NCI-H146 treated with DMSO at 0.1 percent for 48 hours (cell line): ENCODE measurements around the gene NUP214.
"Not testable (repeated sequence)": the region's sequence is repeated elsewhere in the genome, so short reads cannot be mapped to it uniquely, and the experiment has no call there.

ENCODE experiments used
- DNase-seq: peaks from one replicate; lab custom pipeline; 2025; ENCODE audit not compliant: unreplicated experiment; lab: John Stamatoyannopoulos, UW

The NUP214 gene

DNA sequence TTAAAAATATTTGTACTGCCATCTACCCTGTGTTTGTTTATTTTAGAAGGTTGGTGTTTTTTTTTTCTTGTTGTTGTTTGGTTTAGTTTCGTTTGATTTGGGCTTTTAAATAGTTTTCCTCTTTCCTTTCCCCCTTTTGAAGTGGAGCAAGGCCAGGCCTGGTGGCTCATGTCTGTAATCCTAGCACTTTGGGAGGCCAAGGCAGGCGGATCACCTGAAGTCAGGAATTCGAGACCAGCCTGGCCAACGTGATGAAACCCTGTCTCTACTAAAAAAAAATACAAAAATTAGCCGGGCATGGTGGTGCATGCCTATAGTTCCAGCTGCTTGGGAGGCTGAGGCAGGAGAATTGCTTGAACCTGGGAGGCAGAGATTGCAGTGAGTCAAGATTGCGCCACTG is 65.6 kb downstream of the NUP214 start:
- DNase-seq = not testable (repeated sequence)

DNA sequence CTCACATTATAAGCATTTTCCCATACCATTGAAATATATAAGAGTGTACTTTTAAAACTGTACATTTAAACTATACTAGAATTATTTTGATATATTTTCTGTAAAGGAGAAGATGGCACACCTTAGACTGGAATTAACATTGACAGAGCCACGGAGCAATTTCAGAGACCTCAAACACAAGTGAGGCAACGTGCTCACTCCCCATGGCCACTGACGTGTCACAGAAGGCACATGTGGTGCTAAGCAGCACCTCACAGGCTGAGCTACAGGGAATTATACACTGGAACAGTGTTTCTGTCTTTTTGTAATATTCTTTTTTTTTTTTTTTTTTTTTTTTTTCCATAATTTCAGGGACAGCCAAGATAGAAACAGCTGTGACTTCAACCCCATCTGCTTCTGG is 66.5 kb downstream of the NUP214 start:
- DNase-seq = no peak

DNA sequence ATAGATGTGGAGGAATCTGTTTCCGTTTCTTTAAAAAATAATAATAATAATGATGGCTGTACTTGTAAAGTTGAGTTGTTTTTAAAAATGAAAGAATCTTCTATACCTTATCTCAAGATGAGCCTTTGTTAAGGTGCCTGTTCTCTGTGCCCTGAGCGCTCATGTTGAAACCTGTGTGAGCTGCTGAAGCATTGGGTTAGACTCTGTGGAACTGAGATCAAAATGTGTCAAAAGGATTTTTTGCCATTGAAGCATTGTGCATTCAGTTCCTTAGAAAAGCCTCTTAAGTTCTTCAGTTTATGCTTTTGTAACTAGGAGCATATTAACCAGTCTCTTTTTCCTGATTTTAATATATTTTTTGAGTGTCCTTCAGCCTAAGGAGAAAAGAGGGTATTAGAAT is 67.7 kb downstream of the NUP214 start:
- no peak for DNase-seq

DNA sequence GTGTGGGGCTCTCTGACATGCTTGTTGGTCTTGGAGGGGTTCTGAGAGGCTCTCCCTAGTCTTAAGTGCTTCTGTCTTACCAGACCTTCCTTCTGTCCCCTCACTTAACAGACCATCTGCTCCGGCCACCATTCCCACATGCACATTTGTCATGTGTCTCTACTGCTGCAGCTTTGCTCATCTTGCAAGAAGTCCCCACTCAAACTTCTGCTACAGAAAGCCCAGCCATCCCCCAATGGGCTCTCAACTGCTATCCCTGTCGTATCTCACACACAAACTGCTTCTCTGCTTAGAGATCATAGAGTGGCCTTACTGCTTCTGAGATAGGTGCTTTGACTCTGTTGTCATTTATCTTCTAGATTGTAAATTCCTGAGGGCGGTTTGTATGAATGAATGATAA is 69.4 kb downstream of the NUP214 start:
- no peak for DNase-seq

DNA sequence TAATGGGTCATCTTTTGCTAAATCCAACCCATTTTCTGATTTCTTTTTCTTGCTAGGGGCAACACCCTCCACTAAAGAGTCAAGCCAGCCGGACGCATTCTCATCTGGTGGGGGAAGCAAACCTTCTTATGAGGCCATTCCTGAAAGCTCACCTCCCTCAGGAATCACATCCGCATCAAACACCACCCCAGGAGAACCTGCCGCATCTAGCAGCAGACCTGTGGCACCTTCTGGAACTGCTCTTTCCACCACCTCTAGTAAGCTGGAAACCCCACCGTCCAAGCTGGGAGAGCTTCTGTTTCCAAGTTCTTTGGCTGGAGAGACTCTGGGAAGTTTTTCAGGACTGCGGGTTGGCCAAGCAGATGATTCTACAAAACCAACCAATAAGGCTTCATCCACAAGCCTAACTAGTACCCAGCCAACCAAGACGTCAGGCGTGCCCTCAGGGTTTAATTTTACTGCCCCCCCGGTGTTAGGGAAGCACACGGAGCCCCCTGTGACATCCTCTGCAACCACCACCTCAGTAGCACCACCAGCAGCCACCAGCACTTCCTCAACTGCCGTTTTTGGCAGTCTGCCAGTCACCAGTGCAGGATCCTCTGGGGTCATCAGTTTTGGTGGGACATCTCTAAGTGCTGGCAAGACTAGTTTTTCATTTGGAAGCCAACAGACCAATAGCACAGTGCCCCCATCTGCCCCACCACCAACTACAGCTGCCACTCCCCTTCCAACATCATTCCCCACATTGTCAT is 72.0 kb downstream of the NUP214 start:
- no peak for DNase-seq

DNA sequence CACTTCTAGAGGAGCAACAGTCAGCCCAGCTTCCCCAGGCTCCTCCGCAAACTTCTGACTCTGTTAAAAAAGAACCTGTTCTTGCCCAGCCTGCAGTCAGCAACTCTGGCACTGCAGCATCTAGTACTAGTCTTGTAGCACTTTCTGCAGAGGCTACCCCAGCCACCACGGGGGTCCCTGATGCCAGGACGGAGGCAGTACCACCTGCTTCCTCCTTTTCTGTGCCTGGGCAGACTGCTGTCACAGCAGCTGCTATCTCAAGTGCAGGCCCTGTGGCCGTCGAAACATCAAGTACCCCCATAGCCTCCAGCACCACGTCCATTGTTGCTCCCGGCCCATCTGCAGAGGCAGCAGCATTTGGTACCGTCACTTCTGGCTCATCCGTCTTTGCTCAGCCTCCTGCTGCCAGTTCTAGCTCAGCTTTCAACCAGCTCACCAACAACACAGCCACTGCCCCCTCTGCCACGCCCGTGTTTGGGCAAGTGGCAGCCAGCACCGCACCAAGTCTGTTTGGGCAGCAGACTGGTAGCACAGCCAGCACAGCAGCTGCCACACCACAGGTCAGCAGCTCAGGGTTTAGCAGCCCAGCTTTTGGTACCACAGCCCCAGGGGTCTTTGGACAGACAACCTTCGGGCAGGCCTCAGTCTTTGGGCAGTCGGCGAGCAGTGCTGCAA is 72.8 kb downstream of the NUP214 start:
- DNase-seq = no peak

DNA sequence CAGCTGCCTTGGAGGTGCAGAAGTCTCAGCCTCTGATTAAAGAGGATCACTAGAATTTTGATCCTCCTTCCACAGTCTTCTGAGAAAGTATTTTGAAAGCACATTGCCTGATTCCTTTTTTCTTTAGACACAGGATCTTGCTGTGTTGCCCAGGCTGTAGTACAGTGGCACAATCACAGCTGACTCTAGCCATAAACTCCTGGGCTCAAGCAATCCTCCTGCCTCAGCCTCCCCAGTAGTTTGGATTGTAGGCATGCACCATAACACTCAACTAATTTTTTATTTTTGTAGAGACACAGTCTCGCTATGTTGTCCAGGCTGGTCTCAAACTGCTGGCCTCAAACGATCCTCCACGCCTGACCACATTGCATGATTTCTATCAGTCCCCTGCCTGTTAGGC is 76.5 kb downstream of the NUP214 start:
- no peak for DNase-seq

DNA sequence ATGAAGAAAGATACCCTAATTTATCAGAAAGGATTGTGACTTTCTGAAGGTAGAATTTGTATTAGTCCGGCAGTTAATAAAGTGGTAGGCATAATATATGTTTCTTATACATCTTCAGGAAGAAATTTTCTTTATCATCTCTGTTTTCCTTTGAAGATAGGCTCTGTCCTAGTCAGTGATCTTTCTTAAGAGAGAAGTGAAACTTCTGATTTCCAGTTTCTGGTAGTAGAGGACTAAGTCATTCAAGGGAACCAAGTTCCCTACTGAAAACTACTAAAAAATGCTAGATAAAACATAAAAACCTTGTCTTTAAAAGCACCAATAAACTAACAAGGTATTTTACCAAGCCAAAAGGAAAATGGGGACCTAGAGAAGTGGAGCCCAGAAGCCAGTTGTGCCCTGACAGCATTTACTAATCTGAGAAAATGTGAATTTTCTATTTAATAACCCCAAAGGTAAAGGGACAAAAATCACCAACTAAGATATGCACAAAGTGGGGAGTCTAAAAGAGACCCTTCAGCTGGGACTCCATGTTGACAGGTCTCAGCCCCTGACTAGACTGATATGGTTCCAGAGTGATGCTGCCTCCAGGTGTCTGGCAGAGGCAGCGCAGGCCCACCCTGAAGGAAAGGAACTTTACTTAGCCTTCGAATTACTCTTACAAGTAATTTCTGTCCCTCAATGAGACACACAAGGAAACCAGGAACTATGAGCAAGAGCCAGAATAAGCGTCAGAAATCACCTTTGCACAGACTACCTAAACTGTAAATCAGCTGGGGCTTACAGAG is 78.2 kb downstream of the NUP214 start:
- no peak for DNase-seq

DNA sequence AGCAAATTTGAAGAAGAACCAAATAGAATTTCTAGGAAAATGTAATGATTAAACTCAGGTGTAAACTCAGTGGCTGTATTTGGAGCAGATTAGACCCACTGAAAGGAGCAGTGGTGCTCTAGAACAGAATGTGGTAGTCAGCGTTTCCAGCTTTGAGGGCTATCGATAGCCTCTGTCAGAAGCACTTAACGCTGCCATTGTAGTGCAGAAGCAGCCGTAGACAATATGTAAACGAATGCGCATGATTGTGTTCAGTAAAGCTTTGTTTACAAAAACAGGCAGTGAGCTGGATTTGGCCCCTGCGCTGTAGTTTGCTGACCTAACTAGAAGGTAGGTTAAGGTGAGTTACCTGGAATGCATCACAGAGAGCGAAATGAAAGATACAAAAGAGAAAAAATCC is 78.9 kb downstream of the NUP214 start:
- DNase-seq = no peak

DNA sequence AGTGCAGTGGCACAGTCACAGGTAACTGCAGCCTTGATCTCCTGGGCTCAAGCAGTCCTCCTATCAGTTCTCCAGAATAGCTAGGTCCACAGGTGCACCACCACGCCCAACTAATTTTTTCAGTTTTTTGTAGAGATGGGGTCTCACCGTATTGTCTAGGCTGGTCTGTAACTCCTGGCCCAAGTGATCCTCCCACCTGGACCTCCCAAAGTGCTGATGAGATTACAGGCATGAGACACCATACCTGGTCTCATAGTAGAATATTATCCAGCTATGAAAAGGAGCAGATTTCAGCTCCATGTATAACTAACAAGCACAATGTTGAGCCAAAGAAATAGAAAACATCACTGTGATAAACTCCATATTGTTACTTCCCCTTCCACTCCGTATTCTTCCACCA is 81.1 kb downstream of the NUP214 start:
- DNase-seq = no peak

DNA sequence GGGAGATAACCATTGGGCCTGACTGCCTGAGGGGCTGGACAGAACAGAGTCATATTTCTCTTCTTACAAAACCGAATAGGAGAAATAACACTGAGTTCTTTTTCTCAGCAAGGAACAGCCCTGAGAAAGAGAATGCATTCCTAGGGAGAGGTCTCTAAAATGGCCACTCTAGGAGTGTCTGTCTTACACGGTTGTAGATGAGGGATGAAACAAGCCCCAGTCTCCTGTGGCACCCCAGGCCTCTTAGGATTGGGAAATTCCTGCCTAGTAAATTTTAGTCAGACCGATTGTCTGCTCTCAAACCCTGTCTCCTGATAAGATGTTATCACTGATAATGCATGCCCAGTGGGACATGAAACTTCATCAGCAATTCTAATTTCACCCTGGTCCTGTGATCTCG is 86.5 kb downstream of the NUP214 start:
- not testable (repeated sequence) for DNase-seq

DNA sequence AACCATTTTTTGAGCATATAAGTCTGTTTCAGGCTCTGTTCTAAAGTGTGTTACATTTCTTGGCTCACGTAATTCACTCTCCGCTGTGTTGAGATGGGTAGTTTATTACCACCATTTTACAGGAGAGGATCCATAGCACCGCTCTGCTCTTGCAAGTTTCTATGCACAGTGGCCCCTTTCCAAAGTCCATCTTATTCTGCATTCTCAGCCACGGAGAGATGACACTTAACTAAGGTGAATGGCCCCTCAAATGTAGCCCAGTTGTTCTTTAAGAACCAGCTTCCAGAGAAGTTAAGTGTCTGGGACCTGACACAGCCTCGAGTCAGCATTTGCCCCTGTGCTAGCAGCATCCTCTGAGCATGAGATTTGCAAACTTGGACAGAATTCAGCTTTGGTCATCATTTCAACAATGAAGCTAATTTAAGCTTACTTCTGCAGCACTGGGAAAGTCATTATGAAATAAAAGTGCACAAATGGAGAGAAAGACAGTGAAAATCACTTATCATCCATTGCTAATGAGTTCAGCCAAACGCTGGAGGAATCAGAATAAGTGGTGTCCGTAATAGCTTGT is 89.0 kb downstream of the NUP214 start:
- DNase-seq = no peak

DNA sequence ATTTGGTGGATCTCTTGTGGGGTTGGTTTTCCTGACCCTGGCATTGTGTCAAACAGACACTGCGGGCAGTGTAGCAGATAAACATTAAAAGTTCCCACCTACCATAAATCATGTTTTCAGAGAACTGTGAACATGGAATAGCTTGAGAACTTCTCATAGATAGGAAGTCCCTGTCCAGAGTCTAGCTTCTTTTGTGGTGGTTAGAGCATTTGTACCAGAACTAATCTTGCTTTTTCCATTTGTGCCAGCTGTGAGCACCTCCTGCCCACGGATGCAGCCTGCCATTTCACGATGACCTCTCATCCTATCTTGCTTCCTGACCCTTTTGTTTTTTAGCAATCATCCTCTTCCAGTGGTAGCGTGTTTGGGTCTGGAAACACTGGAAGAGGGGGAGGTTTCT is 89.5 kb downstream of the NUP214 start:
- DNase-seq = no peak

DNA sequence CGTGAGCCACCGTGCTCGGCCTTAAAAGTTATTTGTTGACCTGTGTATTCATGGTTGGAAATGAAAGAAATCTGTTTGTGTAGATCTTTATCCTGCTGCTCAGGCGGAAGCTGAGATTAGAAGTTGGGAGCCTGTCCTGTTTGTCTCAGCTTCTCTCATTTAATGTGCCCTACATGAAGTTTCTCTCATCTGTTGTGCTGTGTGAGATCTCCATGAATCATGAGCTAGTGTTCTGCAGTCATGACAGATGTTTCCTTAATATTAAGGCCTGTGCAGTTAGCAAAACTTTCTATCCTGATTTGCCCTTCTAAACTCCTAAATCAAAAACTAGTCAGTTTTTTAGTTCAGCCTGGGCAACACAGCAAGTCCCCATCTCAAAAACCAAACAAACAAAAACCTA is 91.4 kb downstream of the NUP214 start:
- no peak for DNase-seq

DNA sequence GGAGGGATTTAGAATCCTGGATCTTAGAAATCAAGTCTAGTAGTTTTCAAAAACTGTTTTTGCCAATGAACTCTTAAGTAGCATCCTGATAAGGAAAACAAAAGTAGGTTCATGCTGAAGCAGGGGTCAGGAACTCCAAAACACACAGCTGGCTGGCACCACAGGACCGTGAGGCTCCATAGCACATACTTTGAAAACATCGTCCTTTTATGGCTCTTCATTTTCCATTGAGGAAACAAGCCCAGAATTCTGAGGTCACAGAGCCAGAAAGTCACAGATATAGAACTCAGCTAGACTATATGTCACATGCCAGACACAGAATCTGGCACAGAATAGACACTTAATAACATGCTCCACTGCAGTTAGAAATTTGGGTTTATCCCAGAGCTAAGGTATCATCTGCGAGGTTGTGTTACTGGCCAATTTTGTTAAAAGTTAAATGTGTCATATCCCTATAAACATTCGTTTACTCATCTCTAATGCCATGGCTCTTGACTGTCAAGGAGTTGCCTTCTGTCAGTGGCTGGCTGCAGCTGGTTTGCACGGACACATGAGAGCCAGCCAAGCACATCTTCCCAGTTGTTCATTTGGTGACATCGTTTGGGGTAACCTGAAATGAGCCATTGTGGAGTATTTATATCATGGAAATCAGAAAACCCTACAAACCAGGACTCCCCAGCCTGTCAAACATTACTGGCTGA is 92.1 kb downstream of the NUP214 start:
- no peak for DNase-seq

DNA sequence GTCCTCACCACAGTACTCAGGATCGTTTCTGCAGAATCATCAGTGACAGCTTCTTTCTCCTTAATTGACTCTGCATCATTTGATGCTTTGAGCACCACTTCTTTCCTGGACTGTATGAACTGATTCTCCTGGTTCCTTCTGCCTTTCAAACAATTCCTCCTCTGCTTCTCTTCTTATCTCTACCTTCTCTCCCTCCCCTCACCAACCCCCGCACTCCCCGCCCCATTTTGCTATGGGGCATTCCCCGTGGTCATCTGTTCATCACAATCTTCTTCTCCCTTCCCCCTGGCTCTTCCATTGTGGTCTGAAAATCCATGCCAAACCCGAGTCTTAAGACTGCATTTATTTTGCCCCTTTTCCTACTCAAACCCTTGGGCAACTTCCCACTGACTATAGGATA is 93.0 kb downstream of the NUP214 start:
- DNase-seq = no peak

DNA sequence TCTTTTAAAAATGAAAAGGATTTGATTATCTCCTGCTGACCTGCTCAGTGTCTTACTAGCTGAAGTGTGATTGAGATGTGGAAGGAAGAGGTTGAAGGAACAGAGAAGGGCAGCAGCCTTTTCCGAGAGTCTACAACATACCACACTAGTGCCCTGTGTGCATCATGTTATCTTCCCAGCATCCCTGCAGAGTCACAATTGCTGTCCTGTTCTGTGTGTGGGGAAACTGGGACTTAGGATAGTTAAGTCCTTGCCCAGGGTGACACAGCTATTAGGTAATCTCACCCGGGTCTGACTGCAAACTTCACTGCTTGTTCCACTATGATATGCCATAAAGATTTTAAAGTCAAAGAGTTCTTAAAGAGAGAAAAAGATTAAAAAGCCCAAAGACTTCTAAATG is 95.1 kb downstream of the NUP214 start:
- no peak for DNase-seq

DNA sequence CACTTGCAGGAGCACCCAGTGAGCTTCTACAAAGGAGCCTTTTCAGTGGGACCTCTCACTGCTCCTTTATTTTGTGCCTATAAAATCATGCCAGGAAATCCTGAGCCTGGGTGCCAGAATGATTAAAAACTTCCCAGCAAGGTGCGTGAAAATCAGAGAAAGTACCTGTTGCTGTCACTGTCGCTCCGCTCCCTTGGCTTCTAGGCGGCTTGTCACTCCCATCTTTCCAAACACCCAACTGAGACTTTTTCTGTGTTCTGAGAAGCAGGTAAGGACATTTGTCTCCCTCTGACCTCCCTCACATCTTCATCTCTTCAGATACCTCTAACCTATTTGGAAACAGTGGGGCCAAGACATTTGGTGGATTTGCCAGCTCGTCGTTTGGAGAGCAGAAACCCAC is 97.1 kb downstream of the NUP214 start:
- DNase-seq = no peak

DNA sequence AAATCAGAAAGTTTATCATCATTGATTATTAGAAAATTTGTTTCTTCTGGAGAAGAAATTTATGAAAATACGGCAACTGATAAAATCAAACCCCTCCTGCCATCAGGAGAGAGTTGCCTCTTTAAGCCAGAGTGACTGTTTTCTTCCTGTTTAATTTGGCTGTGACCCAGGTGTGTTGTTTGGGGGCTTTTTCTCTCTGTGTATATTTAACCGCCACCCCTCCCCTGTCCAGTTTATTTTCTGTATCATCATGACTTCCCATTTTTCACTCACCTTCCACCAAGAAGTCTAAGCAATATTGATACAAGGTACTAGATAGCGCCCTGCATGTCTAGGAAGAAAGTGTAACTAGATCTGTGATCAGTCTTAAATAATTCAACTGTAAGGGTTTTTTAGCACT is 100.8 kb downstream of the NUP214 start:
- no peak for DNase-seq

DNA sequence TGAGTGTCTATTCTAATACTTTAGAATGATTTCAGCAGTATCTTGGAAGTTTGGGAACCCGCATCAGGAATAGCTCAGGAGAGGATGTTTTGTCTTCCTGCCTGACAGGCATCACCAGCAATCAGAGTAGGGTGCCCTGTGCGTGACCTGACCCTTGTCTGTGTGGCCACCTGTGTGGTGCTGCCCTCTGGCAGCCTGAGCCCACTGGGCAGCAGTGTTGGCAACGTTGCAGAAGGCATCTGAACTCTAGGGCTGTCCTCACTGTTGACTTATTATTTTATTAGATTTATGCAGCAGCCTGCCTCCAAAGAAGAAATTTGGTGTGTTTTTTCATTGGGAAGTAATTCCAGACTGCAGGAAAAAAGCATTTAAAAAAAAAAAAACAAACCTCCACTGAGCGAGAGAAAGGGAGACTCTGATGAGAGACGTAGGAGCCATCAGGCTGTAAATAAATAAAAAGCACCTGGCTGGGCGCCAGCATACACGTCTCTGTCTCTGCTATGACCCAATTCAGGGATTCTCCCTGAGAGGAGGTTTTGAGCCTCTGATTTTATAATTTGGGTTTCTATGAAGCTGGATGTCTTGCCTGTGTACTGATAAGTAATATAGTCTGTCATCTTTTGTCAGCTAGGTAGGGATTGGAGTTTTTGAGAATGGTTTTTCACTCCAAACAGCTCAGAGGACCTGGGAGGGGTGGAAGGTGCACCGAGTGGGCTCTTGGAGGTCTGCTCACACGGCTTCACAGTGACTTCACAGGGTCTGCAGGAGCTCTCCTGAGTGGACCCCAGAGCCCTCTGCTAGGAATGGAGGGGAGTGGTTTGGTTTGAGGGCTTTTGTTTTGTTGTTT is 101.9 kb downstream of the NUP214 start:
- no peak for DNase-seq
